ENCODE measurements around the gene ZNF385D. TPM values are rescaled to one million over a fixed set of nuclear protein-coding genes. Genes with fewer than 3 reads are reported as not detected.

ZNF385D gene
- total and polyA plus RNA-seq, 12 donors = 0.09 to 1.3 (median 0.63) TPM

DNA sequence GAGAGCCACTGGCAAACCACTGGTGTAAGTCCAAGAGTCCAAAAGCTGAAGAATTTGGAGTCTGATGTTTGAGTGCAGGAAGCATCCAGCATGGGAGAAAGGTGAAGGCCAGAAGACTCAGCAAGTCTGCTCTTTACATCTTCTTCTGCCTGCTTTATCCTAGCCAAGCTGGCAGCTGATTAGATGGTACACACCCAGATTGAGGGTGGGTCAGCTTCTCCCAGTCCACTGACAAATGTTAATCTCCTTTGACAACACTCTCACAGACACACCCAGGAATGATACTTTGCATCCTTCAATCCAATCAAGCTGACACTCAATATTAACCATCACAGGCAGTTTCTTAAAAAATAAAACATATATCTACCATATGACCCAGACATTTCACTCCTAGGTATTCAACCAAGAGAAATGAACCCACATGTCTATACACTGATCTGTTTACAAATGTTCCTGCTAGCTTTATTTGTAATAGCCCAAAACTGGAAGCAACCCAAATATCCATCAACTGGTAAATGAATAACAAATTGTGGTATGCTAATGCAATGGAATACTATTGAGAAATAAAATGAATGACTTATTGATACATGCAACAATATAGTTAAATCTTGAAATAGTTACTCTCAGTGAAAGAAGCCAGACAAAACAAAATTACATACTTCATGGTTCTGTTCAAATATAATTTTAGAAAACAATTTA is 373.8 kb downstream of the ZNF385D start:
- no peaks in the 10 kb centered on the region for H3K27me3 ChIP-seq
- no peak overlapping the region for H3K4me3 ChIP-seq
- TF ChIP-seq, protein P1, sequence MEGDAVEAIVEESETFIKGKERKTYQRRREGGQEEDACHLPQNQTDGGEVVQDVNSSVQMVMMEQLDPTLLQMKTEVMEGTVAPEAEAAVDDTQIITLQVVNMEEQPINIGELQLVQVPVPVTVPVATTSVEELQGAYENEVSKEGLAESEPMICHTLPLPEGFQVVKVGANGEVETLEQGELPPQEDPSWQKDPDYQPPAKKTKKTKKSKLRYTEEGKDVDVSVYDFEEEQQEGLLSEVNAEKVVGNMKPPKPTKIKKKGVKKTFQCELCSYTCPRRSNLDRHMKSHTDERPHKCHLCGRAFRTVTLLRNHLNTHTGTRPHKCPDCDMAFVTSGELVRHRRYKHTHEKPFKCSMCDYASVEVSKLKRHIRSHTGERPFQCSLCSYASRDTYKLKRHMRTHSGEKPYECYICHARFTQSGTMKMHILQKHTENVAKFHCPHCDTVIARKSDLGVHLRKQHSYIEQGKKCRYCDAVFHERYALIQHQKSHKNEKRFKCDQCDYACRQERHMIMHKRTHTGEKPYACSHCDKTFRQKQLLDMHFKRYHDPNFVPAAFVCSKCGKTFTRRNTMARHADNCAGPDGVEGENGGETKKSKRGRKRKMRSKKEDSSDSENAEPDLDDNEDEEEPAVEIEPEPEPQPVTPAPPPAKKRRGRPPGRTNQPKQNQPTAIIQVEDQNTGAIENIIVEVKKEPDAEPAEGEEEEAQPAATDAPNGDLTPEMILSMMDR (IDR thresholded peaks at IDR 0.05) = no peak
- DNase-seq = no peak
- no peaks in the 10 kb centered on the region for H3K9me3 ChIP-seq (replicated peaks in 1 of 3)
- no peaks in the 10 kb centered on the region for H3K4me1 ChIP-seq (replicated peaks in 1 of 2)
- no peak overlapping the region for H3K27ac ChIP-seq
- intact Hi-C loops (cut with DNase I) = no loop called here
- H3K36me3 ChIP-seq (replicated peaks in 1 of 2) = no peaks in the 10 kb centered on the region

DNA sequence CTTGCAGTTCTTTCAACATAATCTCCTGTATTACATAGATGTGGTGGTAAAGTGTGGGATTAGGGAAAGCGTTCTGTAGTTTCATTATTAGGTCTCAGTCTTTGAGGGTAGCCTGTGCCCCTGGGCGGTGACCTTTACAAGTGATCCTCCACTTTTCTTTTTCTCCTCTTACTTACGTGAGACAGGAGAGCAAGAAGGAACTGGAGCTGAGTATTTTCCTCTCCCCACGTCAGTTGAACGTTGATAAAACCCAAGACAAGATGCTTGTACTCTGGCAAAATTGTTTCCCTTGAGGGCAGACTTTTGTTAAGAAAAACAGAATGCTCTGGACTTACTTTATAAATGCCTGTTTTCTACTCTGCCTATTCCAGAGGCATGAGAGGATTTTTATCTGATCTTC is 378.7 kb downstream of the ZNF385D start:
- H3K4me3 ChIP-seq = no peak overlapping the region
- WGBS, 4 donors = 42 to 58% (median 50%) methylated on average over 5 of the region's 5 CpGs
- no peaks in the 10 kb centered on the region for H3K4me1 ChIP-seq (replicated peaks in 1 of 2)
- intact Hi-C loops (cut with DNase I) = no loop called here
- no peaks in the 10 kb centered on the region for H3K9me3 ChIP-seq (replicated peaks in 1 of 3)
- no peaks in the 10 kb centered on the region for H3K27me3 ChIP-seq
- DNase-seq = no peak
- no peak for TF ChIP-seq POLR2A (IDR thresholded peaks at IDR 0.05)
- TF ChIP-seq, protein P1 (IDR thresholded peaks at IDR 0.05) = no peak
- H3K36me3 ChIP-seq (replicated peaks in 1 of 2) = no peaks in the 10 kb centered on the region
- no peak overlapping the region for H3K27ac ChIP-seq
